Esophagus muscularis mucosa (tissue), 4 donors: ENCODE data around the gene HOXB9. TPM values are rescaled to one million over a fixed set of nuclear protein-coding genes. Genes with fewer than 3 reads are reported as not detected.

ENCODE experiments used
- DNase-seq: peaks from one replicate; pipeline ENCODE4 v3.0.0-alpha.2; 2017; ENCODE audit errors: extremely low spot score
- H3K27ac ChIP-seq, 4 donors: fragments of 200-600 bp; sonication (generic); replicated peaks in 1 of 4; 1 replicate in 3 of 4; 2 replicates in 1 of 4; pipeline ENCODE4 v1.5.1; 2016 to 2019; ENCODE audit warnings: mild to moderate bottlenecking in 1 of 4
- H3K27me3 ChIP-seq, 4 donors: fragments of 200-600 bp; sonication (generic); one replicate each; pipeline versions ENCODE4 v1.5.1 to v1.6.0; 2016 to 2019
- H3K36me3 ChIP-seq, 4 donors: fragments of 200-600 bp; sonication (generic); one replicate each; pipeline ENCODE4 v1.5.1; 2016 to 2019
- H3K4me1 ChIP-seq, 4 donors: fragments of 200-600 bp; sonication (generic); one replicate each; pipeline ENCODE4 v1.5.1; 2016 to 2019
- H3K4me3 ChIP-seq, 4 donors: fragments of 200-600 bp; sonication (generic); 1 replicate in 2 of 4; 2 replicates in 2 of 4; pipeline ENCODE4 v1.5.1; 2016 to 2019; ENCODE audit warnings: mild to moderate bottlenecking in 4 of 4, moderate library complexity in 1 of 4
- H3K9me3 ChIP-seq, 4 donors: fragments of 200-600 bp; sonication (generic); 1 replicate in 3 of 4; 2 replicates in 1 of 4; pipeline ENCODE4 v1.5.1; 2016 to 2019
- EP300 ChIP-seq: sonication (generic); formaldehyde crosslinking; IDR thresholded peaks from one replicate; pipeline ENCODE4 v1.6.1; 2017; ENCODE audit warnings: antibody characterized with exemption
- POLR2A ChIP-seq: fragments of 450-650 bp; IDR thresholded peaks from one replicate; pipeline ENCODE4 v1.6.1; 2017; ENCODE audit warnings: antibody characterized with exemption, moderate library complexity, mild to moderate bottlenecking, low read depth
- POLR2AphosphoS5 ChIP-seq, 2 donors: sonication (generic); formaldehyde crosslinking; IDR thresholded peaks; one replicate each; pipeline ENCODE4 v1.6.1; 2017; ENCODE audit warnings: antibody characterized with exemption in 2 of 2
- whole genome bisulfite sequencing: methylation state at CpG from one replicate; pipeline ENCODE4 v1.1.5; 2018; 5-methylcytosine and 5-hydroxymethylcytosine counted together
- intact Hi-C: fragments of 100-400 bp; cut with DNase I; formaldehyde crosslinking; loops from one replicate; pipeline ENCODE4 v1.15.1; 2023
- total RNA-seq, 4 donors: library from RNA; depleted of rRNA; stranded (reverse); fragments of >200 nt; gene quantifications; one replicate each; pipeline versions ENCODE4 v1.1.0 to v1.2.1, GENCODE V29; 2016
- TF ChIP-seq, protein P1 (sequence below), 3 experiments: fragments of 200-600 bp in 2 of 3; fragments of 450-650 bp in 1 of 3; sonication (generic) in 2 of 3; IDR thresholded peaks; one replicate each; pipeline ENCODE4 v1.5.1; 2017 to 2019; ENCODE audit warnings: antibody characterized with exemption in 3 of 3, mild to moderate bottlenecking in 2 of 3, moderate library complexity in 1 of 3

The HOXB9 gene
- total RNA-seq, 4 donors from 2014 or later = not detected

DNA sequence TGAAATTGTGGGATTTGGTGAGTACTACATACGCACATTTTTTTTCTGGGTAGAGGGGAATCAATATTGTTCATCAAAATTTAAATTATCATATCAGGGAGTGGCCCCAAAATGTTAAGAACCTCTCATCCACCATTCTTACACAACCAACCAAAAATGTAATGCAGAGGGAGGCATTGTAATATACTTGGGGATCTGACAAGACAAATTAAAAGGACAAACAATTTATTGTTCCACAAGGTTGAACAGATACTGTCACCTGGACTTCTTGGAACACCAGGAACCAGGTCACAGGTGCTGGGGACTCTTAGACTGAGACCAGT is 14.7 kb upstream of the HOXB9 start:
- intact Hi-C loops = no loop called here
- Histone ChIP-seq H3K4me3 (no peak overlapping the region), H3K36me3 (no peaks in the 10 kb centered on the region), H3K9me3 (no peaks in the 10 kb centered on the region), H3K4me1 (peaks cover 0 to 8% (median 6%) of the 10 kb centered on the region in 4 donors), H3K27ac (no peak overlapping the region), H3K27me3 (peaks cover 4 to 100% (median 83%) of the 10 kb centered on the region in 4 donors)
- TF ChIP-seq POLR2AphosphoS5 (IDR thresholded peaks at IDR 0.05) = no peak
- TF ChIP-seq EP300 = no peak
- no peak for TF ChIP-seq POLR2A
- TF ChIP-seq, protein P1, sequence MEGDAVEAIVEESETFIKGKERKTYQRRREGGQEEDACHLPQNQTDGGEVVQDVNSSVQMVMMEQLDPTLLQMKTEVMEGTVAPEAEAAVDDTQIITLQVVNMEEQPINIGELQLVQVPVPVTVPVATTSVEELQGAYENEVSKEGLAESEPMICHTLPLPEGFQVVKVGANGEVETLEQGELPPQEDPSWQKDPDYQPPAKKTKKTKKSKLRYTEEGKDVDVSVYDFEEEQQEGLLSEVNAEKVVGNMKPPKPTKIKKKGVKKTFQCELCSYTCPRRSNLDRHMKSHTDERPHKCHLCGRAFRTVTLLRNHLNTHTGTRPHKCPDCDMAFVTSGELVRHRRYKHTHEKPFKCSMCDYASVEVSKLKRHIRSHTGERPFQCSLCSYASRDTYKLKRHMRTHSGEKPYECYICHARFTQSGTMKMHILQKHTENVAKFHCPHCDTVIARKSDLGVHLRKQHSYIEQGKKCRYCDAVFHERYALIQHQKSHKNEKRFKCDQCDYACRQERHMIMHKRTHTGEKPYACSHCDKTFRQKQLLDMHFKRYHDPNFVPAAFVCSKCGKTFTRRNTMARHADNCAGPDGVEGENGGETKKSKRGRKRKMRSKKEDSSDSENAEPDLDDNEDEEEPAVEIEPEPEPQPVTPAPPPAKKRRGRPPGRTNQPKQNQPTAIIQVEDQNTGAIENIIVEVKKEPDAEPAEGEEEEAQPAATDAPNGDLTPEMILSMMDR (IDR thresholded peaks at IDR 0.05) = no peak
- no peak for DNase-seq
- 55% methylated on average over 1 of the region's 1 CpG for WGBS

DNA sequence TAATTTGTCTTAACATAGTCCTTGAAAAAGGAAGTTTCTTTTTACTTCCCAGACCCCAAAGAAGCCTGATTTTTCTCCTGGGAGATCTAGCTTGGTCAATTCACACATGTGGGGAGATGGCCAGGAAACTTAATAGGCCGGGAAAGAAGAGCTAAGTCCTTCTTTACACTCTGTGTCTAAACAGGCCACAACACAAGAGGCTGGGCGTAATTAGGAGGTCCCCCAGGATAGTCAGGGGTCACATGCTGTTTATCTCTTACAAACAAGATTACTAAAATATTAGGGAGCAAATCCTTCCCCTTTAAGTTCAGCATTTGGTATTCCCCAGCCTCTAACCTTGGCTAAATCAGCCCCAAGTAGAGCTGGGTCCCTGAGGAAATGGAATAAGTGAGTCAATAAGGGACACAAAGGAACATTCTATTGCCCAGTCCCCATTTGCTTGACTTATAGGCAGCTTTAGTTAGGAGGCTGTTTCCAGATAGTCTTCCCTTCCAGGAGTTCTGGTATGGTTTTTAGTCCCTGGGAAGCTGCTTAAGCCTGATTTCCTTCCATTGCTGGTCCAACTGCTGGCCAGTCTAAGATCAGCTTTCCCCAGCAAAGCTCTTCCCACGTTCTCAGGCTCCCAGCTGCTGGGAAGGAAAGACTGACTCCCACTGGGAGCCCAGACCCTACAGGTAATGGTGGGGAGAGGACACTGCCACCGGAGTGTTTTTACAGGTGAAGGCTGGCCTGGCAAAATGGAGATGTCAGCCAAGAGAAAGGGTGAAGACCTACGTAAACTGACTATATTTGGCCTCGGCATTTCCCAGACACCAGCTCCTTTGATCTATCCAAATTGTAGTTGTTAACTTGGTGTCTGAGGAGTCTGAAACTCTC is 14.1 kb upstream of the HOXB9 start:
- Histone ChIP-seq H3K9me3 (no peaks in the 10 kb centered on the region), H3K4me1 (peaks cover 0 to 8% (median 6%) of the 10 kb centered on the region in 4 donors), H3K4me3 (no peak overlapping the region), H3K27ac (no peak overlapping the region), H3K27me3 (peaks cover 4 to 100% (median 83%) of the 10 kb centered on the region in 4 donors), H3K36me3 (no peaks in the 10 kb centered on the region)
- 57% methylated on average over 5 of the region's 6 CpGs for WGBS
- TF ChIP-seq EP300 (no peak), POLR2A (no peak), POLR2AphosphoS5 (IDR thresholded peaks at IDR 0.05) (no peak)
- TF ChIP-seq, protein P1 (IDR thresholded peaks at IDR 0.05) = no peak
- intact Hi-C loops = loop anchor here (10.0 kb wide), 1 partner anchor 365 kb away; no protein-coding TSS in a partner anchor
- no peak for DNase-seq

DNA sequence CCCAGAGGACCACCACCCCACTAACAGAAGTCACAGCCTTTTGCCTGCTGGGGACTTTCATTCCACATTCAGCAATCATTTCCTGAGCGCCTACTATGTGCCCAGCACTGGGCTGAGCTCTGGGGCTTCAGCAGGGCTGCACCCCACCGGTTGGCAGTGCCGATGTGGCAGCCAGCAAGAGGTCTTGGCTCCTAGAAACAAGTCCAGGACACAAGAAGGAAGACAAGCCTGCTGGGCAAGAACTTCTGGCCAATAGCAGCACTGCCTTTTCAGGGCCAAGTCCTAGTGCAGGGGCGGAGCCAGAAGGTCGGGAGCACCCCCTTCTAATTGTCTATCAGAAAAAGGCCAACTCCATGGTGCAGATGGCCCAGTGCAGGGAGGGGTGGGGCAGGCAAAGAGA is 13.0 kb upstream of the HOXB9 start:
- Histone ChIP-seq H3K27ac (no peak overlapping the region), H3K4me1 (peaks cover 0 to 13% (median 6%) of the 10 kb centered on the region in 4 donors), H3K36me3 (no peaks in the 10 kb centered on the region), H3K9me3 (peaks cover 0 to under 1% (median 0%) of the 10 kb centered on the region in 4 donors), H3K27me3 (peaks cover 4 to 100% (median 87%) of the 10 kb centered on the region in 4 donors), H3K4me3 (no peak overlapping the region)
- intact Hi-C loops = loop anchor here (10.0 kb wide), 1 partner anchor 366 kb away; no protein-coding TSS in a partner anchor
- no peak for DNase-seq
- no peak for TF ChIP-seq POLR2A
- TF ChIP-seq, protein P1 (IDR thresholded peaks at IDR 0.05) = no peak
- TF ChIP-seq EP300 = no peak
- TF ChIP-seq POLR2AphosphoS5 (IDR thresholded peaks at IDR 0.05) = no peak
- 9% methylated on average over 5 of the region's 5 CpGs for WGBS

DNA sequence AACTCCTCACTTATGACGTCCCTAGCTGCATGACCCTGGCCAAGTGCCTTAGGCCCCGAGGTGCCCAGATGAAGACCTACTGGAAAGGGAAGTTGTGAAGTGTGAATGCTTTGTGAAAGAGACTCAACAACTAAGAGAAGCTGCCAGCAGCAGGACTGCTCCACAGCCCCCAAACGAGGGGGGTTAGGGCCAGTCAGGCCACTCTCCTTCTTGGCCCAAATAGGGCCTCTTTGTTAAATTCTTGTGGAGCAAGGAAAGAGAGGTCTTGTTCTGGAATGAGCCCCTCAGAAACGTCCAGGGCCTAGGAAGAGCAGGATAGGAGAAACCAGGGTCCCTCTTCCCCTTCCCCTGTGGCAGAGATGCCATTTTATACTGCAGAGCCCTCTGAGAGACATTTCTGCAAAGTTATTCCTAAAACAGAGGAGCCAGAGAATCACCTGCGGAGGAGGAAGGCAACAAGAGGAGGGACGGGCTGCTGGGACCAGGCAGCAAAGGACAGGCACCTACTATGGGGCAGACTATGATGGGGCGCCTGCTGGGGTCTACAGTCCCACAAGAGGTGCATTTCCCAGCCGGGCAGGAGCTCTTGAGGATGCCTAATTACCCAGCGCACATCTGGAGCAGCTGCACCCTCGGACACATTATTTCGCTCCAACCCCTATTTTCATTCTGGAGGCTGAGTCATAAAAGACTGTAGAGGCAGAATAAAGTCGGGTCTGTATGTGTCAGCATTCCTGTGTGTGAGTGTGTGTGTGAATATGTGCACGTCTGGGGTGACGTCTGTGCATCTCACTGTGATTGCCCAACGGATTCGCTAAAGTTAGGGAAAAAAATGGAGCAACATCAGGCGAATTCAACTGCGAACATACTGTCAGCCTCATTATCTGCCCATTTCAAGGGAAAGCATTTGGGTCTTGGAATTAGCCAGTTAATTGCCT is 11.4 kb upstream of the HOXB9 start:
- TF ChIP-seq, protein P1 (IDR thresholded peaks at IDR 0.05) = no peak
- TF ChIP-seq EP300 (no peak), POLR2A (no peak), POLR2AphosphoS5 (IDR thresholded peaks at IDR 0.05) (no peak)
- Histone ChIP-seq H3K36me3 (no peaks in the 10 kb centered on the region), H3K27ac (no peak overlapping the region), H3K4me3 (no peak overlapping the region), H3K27me3 (peaks cover 4 to 100% (median 87%) of the 10 kb centered on the region in 4 donors), H3K4me1 (peaks cover 5 to 22% (median 13%) of the 10 kb centered on the region in 4 donors), H3K9me3 (peaks cover 0 to 5% (median 0%) of the 10 kb centered on the region in 4 donors)
- intact Hi-C loops = loop anchor here (10.0 kb wide), 1 partner anchor 367 kb away; no protein-coding TSS in a partner anchor
- no peak for DNase-seq
- 23% methylated on average over 17 of the region's 18 CpGs for WGBS
